HepG2 (cell line): ENCODE data around the gene LYZ. TPM values are rescaled to one million over a fixed set of nuclear protein-coding genes. Genes with fewer than 3 reads are reported as not detected.
A peak's percentile ranks its signal among the peaks of the same experiment; 100 is the strongest.
"Not testable (repeated sequence)": the region's sequence is repeated elsewhere in the genome, so short reads cannot be mapped to it uniquely, and the experiment has no call there.

Experiments used
- ATAC-seq: fragments of 200-7000 bp; cut with Tn5 transposase; 3 replicates; pipeline ENCODE4 v1.9.1; 2020; ENCODE audit warnings: mild to moderate bottlenecking, moderate library complexity
- BruUV-seq: library from RNA; stranded (reverse); fragments of 400-500 nt; replicated peaks from 2 replicates; lab custom pipeline; 2021; lab: Mats Ljungman, UMichigan
- CTCF ChIA-PET: fragments of 300-600 bp; formaldehyde crosslinking; extraction: SDS; loops from one replicate; lab custom pipeline; 2021; ENCODE audit warnings: low total read pairs, inconsistent platforms, low intra/inter-chr PET ratio; lab: Yijun Ruan, JAX
- POLR2A ChIA-PET: fragments of 350-600 bp; sonication (Branson Sonifier 250); formaldehyde crosslinking; loops from one replicate; lab custom pipeline; 2020; ENCODE audit warnings: antibody characterized with exemption, inconsistent platforms; lab: Yijun Ruan, JAX
- DNase-seq: peaks from one replicate; pipeline ENCODE4 v3.0.0-alpha.2; 2015; ENCODE audit warnings: low spot score
- FAIRE-seq: peaks from 3 replicates; lab custom pipeline; 2011; peaks lifted over from hg19 to GRCh38; lab: Jason Lieb, UNC
- H2AFZ ChIP-seq: one replicate; pipeline ENCODE4 v1.6.1; 2011; ENCODE audit warnings: low read length, inconsistent platforms
- H3K27ac ChIP-seq: fragments of 300-600 bp; 3 replicates; pipeline ENCODE4 v1.8.0; 2011; ENCODE audit warnings: mixed run types, mild to moderate bottlenecking, mixed read lengths, low read length, inconsistent platforms; ENCODE audit not compliant: insufficient read depth; ENCODE audit errors: extremely low read length
- H3K27me3 ChIP-seq, 2 experiments: fragments of 200-600 bp in 1 of 2; 2 replicates in 1 of 2; 3 replicates in 1 of 2; pipeline versions ENCODE4 v1.6.0 to v1.8.0; 2011; ENCODE audit warnings: low read length in 2 of 2, mild to moderate bottlenecking in 2 of 2, moderate library complexity in 2 of 2, inconsistent platforms in 1 of 2; ENCODE audit not compliant: insufficient read depth in 2 of 2, control insufficient read depth in 1 of 2
- H3K36me3 ChIP-seq, 2 experiments: fragments of 200-600 bp in 1 of 2; replicated peaks in 1 of 2; 2 replicates in 1 of 2; 3 replicates in 1 of 2; pipeline versions ENCODE4 v1.5.1 to v1.8.0; 2011; ENCODE audit warnings: low read length in 2 of 2, inconsistent platforms in 1 of 2; ENCODE audit not compliant: insufficient read depth in 2 of 2, control insufficient read depth in 1 of 2
- H3K4me1 ChIP-seq: 2 replicates; pipeline ENCODE4 v1.5.1; 2012; ENCODE audit warnings: low read length, inconsistent platforms; ENCODE audit not compliant: insufficient read depth
- H3K4me2 ChIP-seq: 2 replicates; pipeline ENCODE4 v1.6.0; 2011; ENCODE audit warnings: low read depth, low read length, inconsistent platforms
- H3K4me3 ChIP-seq, 3 experiments: fragments of 200-600 bp in 1 of 3; sonication (generic), shearing (Covaris generic) in 1 of 3; replicated peaks in 1 of 3; 2 replicates each; pipeline ENCODE4 v1.5.1; 2011 to 2016; ENCODE audit warnings: low read length in 3 of 3, inconsistent platforms in 2 of 3, low read depth in 2 of 3, mild to moderate bottlenecking in 2 of 3, control low read depth in 1 of 3, mixed read lengths in 1 of 3; ENCODE audit not compliant: insufficient read depth in 1 of 3
- H3K79me2 ChIP-seq: one replicate; pipeline ENCODE4 v1.6.1; 2011; ENCODE audit warnings: low read length, inconsistent platforms; ENCODE audit not compliant: insufficient read depth
- H3K9ac ChIP-seq: 2 replicates; pipeline ENCODE4 v1.6.0; 2011; ENCODE audit warnings: mild to moderate bottlenecking, low read depth, low read length, inconsistent platforms; ENCODE audit not compliant: insufficient read depth
- H3K9me3 ChIP-seq: 2 replicates; pipeline ENCODE4 v1.5.1; 2012; ENCODE audit warnings: mild to moderate bottlenecking, low read length
- H4K20me1 ChIP-seq: 2 replicates; pipeline ENCODE4 v1.6.0; 2011; ENCODE audit warnings: inconsistent platforms, mild to moderate bottlenecking, low read length, moderate library complexity; ENCODE audit not compliant: insufficient read depth
- ATF6 ChIP-seq: sonication (generic); formaldehyde crosslinking; conservative IDR thresholded peaks from 2 replicates; pipeline ENCODE4 v1.4.0; 2020; ENCODE audit warnings: missing genetic modification reagents
- PPARG ChIP-seq: conservative IDR thresholded peaks from 2 replicates; pipeline ENCODE4 v1.6.1; 2016; ENCODE audit warnings: missing biosample characterization, missing genetic modification reagents
- RARA ChIP-seq: IDR thresholded peaks from 2 replicates; pipeline ENCODE4 v1.6.1; 2016; ENCODE audit warnings: missing genetic modification reagents, missing compliant biosample characterization
- RXRB ChIP-seq: IDR thresholded peaks from 2 replicates; pipeline ENCODE4 v1.6.1; 2016; ENCODE audit warnings: borderline replicate concordance, missing genetic modification reagents, missing compliant biosample characterization
- SRSF9 ChIP-seq: fragments of 200-400 bp; formaldehyde crosslinking; IDR thresholded peaks from 2 replicates; pipeline ENCODE4 v1.6.1; 2018; ENCODE audit warnings: borderline replicate concordance, mild to moderate bottlenecking, low read depth, low read length; ENCODE audit not compliant: insufficient read depth, poor library complexity, severe bottlenecking
- ZKSCAN5 ChIP-seq: sonication (generic); formaldehyde crosslinking; IDR thresholded peaks from 2 replicates; pipeline ENCODE4 v1.5.1; 2020; ENCODE audit warnings: mild to moderate bottlenecking, missing genetic modification reagents
- ZNF282 ChIP-seq: fragments of 450-650 bp; IDR thresholded peaks from 2 replicates; pipeline ENCODE4 v1.6.1; 2018; ENCODE audit not compliant: partially characterized antibody
- ZZZ3 ChIP-seq: sonication (generic); formaldehyde crosslinking; IDR thresholded peaks from 2 replicates; pipeline ENCODE4 v1.4.0; 2020; ENCODE audit warnings: missing genetic modification reagents, mild to moderate bottlenecking, borderline replicate concordance
- in situ Hi-C: cut with HindIII; loops from 2 replicates; pipeline ENCODE4 v1.10.0; 2017; ENCODE audit warnings: low pct_unique_long_range_greater_than_20kb; ENCODE audit not compliant: extremely low pct_ligation_motif_present
- intact Hi-C: fragments of 100-400 bp; cut with micrococcal nuclease; formaldehyde crosslinking; loops from one replicate; pipeline ENCODE4 v1.10.0; 2022; ENCODE audit not compliant: unreplicated experiment
- polyA plus RNA-seq, 8 experiments: library from polyadenylated mRNA; depleted of rRNA in 3 of 8; stranded (reverse) in 7 of 8; unstranded in 1 of 8; fragments of >200 nt; fragmentation: Illumina TruSeq in 4 of 8; extraction: Trizol in 4 of 8; gene quantifications; 2 replicates each; pipeline versions ENCODE4 v1.2.1 to v1.2.3, GENCODE V29; 2011 to 2016; ENCODE audit warnings: low read depth in 4 of 8, missing spikeins in 1 of 8, mixed read lengths in 1 of 8; ENCODE audit not compliant: insufficient read depth in 1 of 8
- total RNA-seq, 5 experiments: library from RNA; depleted of rRNA; stranded (reverse); fragments of >200 nt; fragmentation: Illumina TruSeq; extraction: Trizol; gene quantifications; 2 replicates each; pipeline ENCODE4 v1.2.3, GENCODE V29; 2016; ENCODE audit warnings: low read depth in 1 of 5

LYZ gene
- total and polyA plus RNA-seq, 2 of the 13 experiments (the other 11 are each of a cell fraction or from before 2014, with no cell fraction given) = 1,788 to 2,054 TPM

GRCh38 chr12:69313209-69313608 is 35.0 kb upstream of the LYZ start (continued):
- TF ChIP-seq ATF6 (CRISPR knock-in tag) (no peak), ZNF282 (no peak), SRSF9 (no peak), ZZZ3 (CRISPR knock-in tag) (no peak), ZKSCAN5 (CRISPR knock-in tag) (no peak)
- TF ChIP-seq, all 625 proteins: peak for 0

GRCh38 chr12:69316784-69317183 is 31.4 kb upstream of the LYZ start:
- BruUV-seq, H3K9ac ChIP-seq, POLR2A ChIA-PET, DNase-seq, intact Hi-C loops, CTCF ChIA-PET, H3K4me3 ChIP-seq, H3K36me3 ChIP-seq, H3K4me2 ChIP-seq, H4K20me1 ChIP-seq, H3K27me3 ChIP-seq, ATAC-seq, in situ Hi-C loops, H3K27ac ChIP-seq, H2AFZ ChIP-seq, FAIRE-seq, H3K79me2 ChIP-seq, H3K9me3 ChIP-seq: not testable (repeated sequence)
- peaks cover 44% of the 10 kb centered on the region for H3K4me1 ChIP-seq
- TF ChIP-seq RARA (CRISPR knock-in tag) = peak; percentile 21; the same call in 1 of the 2 replicates
- peak; percentile 53; the same call in 1 of the 2 replicates for TF ChIP-seq RXRB (CRISPR knock-in tag)
- TF ChIP-seq PPARG = peak; percentile 60; the same call in 1 of the 2 replicates
